MCF 10A (cell line): ENCODE data around the gene BICD1. TPM values are rescaled to one million over a fixed set of nuclear protein-coding genes. Genes with fewer than 3 reads are reported as not detected.

Experiments used
- BruUV-seq: library from RNA; stranded (reverse); fragments of 400-500 nt; replicated peaks from 2 replicates; lab custom pipeline; 2021; lab: Mats Ljungman, UMichigan
- CTCF ChIA-PET: fragments of 300-600 bp; sonication (Branson Sonifier 250); formaldehyde crosslinking; extraction: SDS; loops from one replicate; lab custom pipeline; 2021; ENCODE audit warnings: antibody characterized with exemption, inconsistent platforms; lab: Yijun Ruan, JAX
- POLR2A ChIA-PET: fragments of 300-600, 350-650 bp; sonication (Branson Sonifier 250); formaldehyde crosslinking; extraction: SDS; loops from one replicate; lab custom pipeline; 2020; ENCODE audit warnings: antibody characterized with exemption, inconsistent platforms; lab: Yijun Ruan, JAX
- DNase-seq: peaks from one replicate; pipeline ENCODE4 v3.0.0-alpha.2; 2018; ENCODE audit not compliant: unreplicated experiment
- H3K27ac Mint-ChIP-seq: one replicate; pipeline ENCODE4 v1.8.0; 2022; ENCODE audit warnings: mild to moderate bottlenecking, low read depth, mixed read lengths; ENCODE audit not compliant: unreplicated experiment
- H3K27me3 Mint-ChIP-seq: one replicate; pipeline ENCODE4 v1.8.0; 2022; ENCODE audit warnings: mixed read lengths; ENCODE audit not compliant: insufficient read depth, unreplicated experiment
- H3K36me3 Mint-ChIP-seq: one replicate; pipeline ENCODE4 v1.8.0; 2022; ENCODE audit warnings: mild to moderate bottlenecking, moderate library complexity, mixed read lengths; ENCODE audit not compliant: insufficient read depth, unreplicated experiment
- H3K4me1 Mint-ChIP-seq: one replicate; pipeline ENCODE4 v1.8.0; 2022; ENCODE audit warnings: mixed read lengths; ENCODE audit not compliant: insufficient read depth, unreplicated experiment
- H3K4me3 Mint-ChIP-seq: one replicate; pipeline ENCODE4 v1.8.0; 2022; ENCODE audit warnings: mild to moderate bottlenecking, moderate library complexity, mixed read lengths; ENCODE audit not compliant: unreplicated experiment
- H3K9me3 Mint-ChIP-seq: one replicate; pipeline ENCODE4 v1.8.0; 2022; ENCODE audit warnings: mixed read lengths; ENCODE audit not compliant: unreplicated experiment
- CTCF ChIP-seq: fragments of 200-600 bp; IDR thresholded peaks from one replicate; pipeline ENCODE4 v1.8.0; 2022; ENCODE audit warnings: antibody characterized with exemption, mild to moderate bottlenecking; ENCODE audit not compliant: unreplicated experiment
- intact Hi-C: fragments of 100-400 bp; cut with micrococcal nuclease; formaldehyde crosslinking; loops from 2 replicates; pipeline ENCODE4 v1.14.1; 2022
- total RNA-seq: library from RNA; stranded (reverse); gene quantifications from 2 replicates; pipeline ENCODE4 v1.2.3, GENCODE V29; 2022

Gene BICD1
- total RNA-seq, 1 experiment from 2014 or later: 49.3 TPM

GRCh38 chr12:32402170-32402569 is 295.5 kb downstream of the BICD1 start:
- TF ChIP-seq CTCF: no peak
- Mint-ChIP-seq H3K27me3 (no peaks in the 10 kb centered on the region), H3K4me1 (peaks cover 20% of the 10 kb centered on the region), H3K27ac (no peak overlapping the region), H3K4me3 (peak overlapping the region; percentile 79), H3K9me3 (no peaks in the 10 kb centered on the region), H3K36me3 (peaks cover 33% of the 10 kb centered on the region)
- ChIA-PET CTCF (interaction anchor here (0.5 to 3.2 kb wide), 4 partner anchors 35 to 1827 kb away, joined by 3 to 15 read pairs (median 4); no protein-coding TSS in a partner anchor), POLR2A (interaction anchor here (0.6 to 3.7 kb wide), 3 partner anchors 34 to 203 kb away, joined by 3 to 63 read pairs (median 19); no protein-coding TSS in a partner anchor)
- no peak for DNase-seq
- no TSS peak for BruUV-seq
- intact Hi-C loops: no loop called here

GRCh38 chr12:32402946-32403345 is 296.3 kb downstream of the BICD1 start:
- Mint-ChIP-seq H3K9me3 (no peaks in the 10 kb centered on the region), H3K36me3 (peaks cover 41% of the 10 kb centered on the region), H3K27ac (peak overlapping the region; percentile 13), H3K27me3 (no peaks in the 10 kb centered on the region), H3K4me1 (peaks cover 26% of the 10 kb centered on the region), H3K4me3 (peak overlapping the region; percentile 79)
- intact Hi-C loops: no loop called here
- ChIA-PET POLR2A (interaction anchor here (1.1 to 1.6 kb wide), 4 partner anchors 17 to 352 kb away, joined by 3 to 4 read pairs (median 3); no protein-coding TSS in a partner anchor), CTCF (interaction anchor here (0.5 to 3.2 kb wide), 6 partner anchors 28 to 750 kb away, joined by 3 to 15 read pairs (median 3); no protein-coding TSS in a partner anchor)
- BruUV-seq: TSS peak; percentile 0
- peak; percentile 36 for DNase-seq
- TF ChIP-seq CTCF: no peak

GRCh38 chr12:32407795-32408194 is 301.1 kb downstream of the BICD1 start:
- Mint-ChIP-seq H3K4me1 (peaks cover 35% of the 10 kb centered on the region), H3K27ac (no peak overlapping the region), H3K4me3 (no peak overlapping the region), H3K36me3 (peaks cover 60% of the 10 kb centered on the region), H3K9me3 (no peaks in the 10 kb centered on the region), H3K27me3 (no peaks in the 10 kb centered on the region)
- no peak for DNase-seq
- no TSS peak for BruUV-seq
- CTCF ChIA-PET: interaction anchor here (0.6 to 1.3 kb wide), 4 partner anchors 15 to 47 kb away, joined by 3 to 5 read pairs (median 4); no protein-coding TSS in a partner anchor
- intact Hi-C loops: no loop called here
- no peak for TF ChIP-seq CTCF
- POLR2A ChIA-PET: interaction anchor here (0.9 to 1.1 kb wide), 2 partner anchors 9 kb away, joined by 4 to 6 read pairs; partner anchors contain the start of gene FGD4

- POLR2A ChIA-PET: no interaction called here
- TF ChIP-seq CTCF: no peak
- no TSS peak for BruUV-seq
- no peak for DNase-seq
- no peaks in the 10 kb centered on the region for H3K9me3 Mint-ChIP-seq
- CTCF ChIA-PET: interaction anchor here (0.5 kb wide), 1 partner anchor 244 kb away, joined by 4 read pairs; no protein-coding TSS in a partner anchor
- intact Hi-C loops: no loop called here
- no peaks in the 10 kb centered on the region for H3K27me3 Mint-ChIP-seq
- no peak overlapping the region for H3K27ac Mint-ChIP-seq
- H3K36me3 Mint-ChIP-seq: peaks cover 57% of the 10 kb centered on the region
- H3K4me3 Mint-ChIP-seq: no peak overlapping the region
- H3K4me1 Mint-ChIP-seq: peaks cover 43% of the 10 kb centered on the region
These were observed 306.8 kb downstream of the BICD1 start for GRCh38 chr12:32413412-32413811.
